Mesodermal cell (in vitro differentiated cells): ENCODE results near the gene NR1I2.

ENCODE experiments used
- H3K27ac ChIP-seq: 2 replicates; pipeline ENCODE4 v1.7.0; 2013; ENCODE audit warnings: mild to moderate bottlenecking, low read depth, low read length, moderate library complexity; ENCODE audit not compliant: severe bottlenecking
- H3K36me3 ChIP-seq: 2 replicates; pipeline ENCODE4 v1.7.1; 2013; ENCODE audit warnings: mild to moderate bottlenecking, low read length, moderate library complexity; ENCODE audit not compliant: control insufficient read depth, insufficient read depth
- H3K4me1 ChIP-seq: one replicate; pipeline ENCODE4 v1.7.1; 2013; ENCODE audit warnings: mild to moderate bottlenecking, low read length; ENCODE audit not compliant: insufficient read depth, control insufficient read depth, poor library complexity, severe bottlenecking
- H3K4me3 ChIP-seq: 2 replicates; pipeline ENCODE4 v1.7.0; 2013; ENCODE audit warnings: low read length, control low read depth, mild to moderate bottlenecking; ENCODE audit not compliant: insufficient read depth, poor library complexity, severe bottlenecking; ENCODE audit errors: extremely low read depth
- H3K9me3 ChIP-seq: 2 replicates; pipeline ENCODE4 v1.7.1; 2013; ENCODE audit warnings: mild to moderate bottlenecking, low read length, moderate library complexity; ENCODE audit not compliant: control insufficient read depth
- WGBS, 2 experiments: methylation state at CpG; one replicate each; pipeline ENCODE4 v1.1.5; 2013; ENCODE audit warnings: missing lambda C conversion rate in 2 of 2; ENCODE audit not compliant: insufficient coverage in 2 of 2; 5-methylcytosine and 5-hydroxymethylcytosine counted together

Gene NR1I2

DNA sequence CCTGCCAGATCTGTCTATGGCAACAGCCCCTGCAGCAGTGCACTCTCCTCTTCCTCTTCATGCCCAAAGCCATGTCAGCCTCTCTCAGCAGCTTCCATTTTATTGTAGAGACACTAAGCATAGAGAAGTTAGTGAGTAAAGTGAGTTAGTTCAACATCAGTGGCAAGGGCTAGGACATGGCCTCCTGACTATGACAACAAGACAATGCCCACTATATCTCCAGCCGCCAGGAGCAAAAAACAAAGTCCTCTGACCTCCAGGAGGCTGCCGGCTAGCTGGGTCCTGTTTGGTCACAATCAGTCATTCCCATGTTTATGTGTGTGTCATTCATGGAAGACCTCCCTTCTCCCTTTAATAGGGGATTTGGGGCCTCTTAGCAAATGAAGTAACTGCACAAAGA is 14.9 kb downstream of the NR1I2 start:
- Histone ChIP-seq H3K9me3 (no peaks in the 10 kb centered on the region), H3K36me3 (no peaks in the 10 kb centered on the region), H3K4me1 (peaks cover 24% of the 10 kb centered on the region), H3K4me3 (no peak overlapping the region), H3K27ac (no peak overlapping the region)
- WGBS, 2 experiments, result no CpG with 5 or more reads among the region's 2 CpGs

DNA sequence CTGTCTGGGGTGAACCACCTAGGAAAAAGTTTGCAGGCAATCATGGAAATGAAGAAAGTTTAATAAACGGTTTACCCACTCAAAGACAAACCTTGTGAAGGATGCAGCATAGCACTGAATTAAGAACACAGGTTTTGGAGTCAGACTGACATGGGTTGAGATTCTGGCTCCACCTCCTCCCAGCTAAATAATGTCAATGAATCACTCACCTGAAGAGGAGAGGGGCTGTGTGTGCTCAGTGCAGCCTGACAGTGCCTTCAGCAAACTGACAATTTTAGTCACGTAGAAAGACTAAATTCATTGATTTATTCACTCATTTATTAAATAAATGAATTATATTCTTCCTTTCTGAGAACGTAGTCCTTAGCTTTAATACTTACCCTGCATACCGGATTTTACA is 18.9 kb downstream of the NR1I2 start:
- H3K4me3 ChIP-seq, result no peak overlapping the region
- 80 to 87% methylated on average over 1 to 3 of the region's 4 CpGs for WGBS, 2 experiments
- H3K27ac ChIP-seq, result no peak overlapping the region
- peaks cover 14% of the 10 kb centered on the region for H3K4me1 ChIP-seq
- no peaks in the 10 kb centered on the region for H3K9me3 ChIP-seq
- no peaks in the 10 kb centered on the region for H3K36me3 ChIP-seq

DNA sequence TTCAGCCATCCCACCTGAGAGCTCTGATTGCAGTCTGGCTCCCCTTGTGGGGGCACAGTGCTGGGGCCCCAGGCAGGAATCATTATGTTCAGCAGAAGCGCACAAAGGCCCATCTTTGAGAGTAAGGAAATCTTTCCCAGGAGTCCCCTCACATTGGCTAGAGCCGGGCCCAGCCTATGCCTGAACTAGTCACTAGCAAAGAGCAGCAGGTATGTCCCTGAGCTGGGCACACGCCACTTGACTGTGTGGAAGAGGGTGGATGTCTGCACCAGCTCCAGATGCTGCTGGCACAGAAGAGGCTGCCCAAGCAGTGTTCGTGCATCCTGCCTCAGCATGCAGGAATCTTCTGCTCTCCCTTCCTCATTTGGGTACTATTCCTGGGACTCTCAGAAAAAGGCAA is 26.3 kb downstream of the NR1I2 start:
- 86 to 93% methylated on average over 2 to 4 of the region's 4 CpGs for WGBS, 2 experiments
- no peaks in the 10 kb centered on the region for H3K36me3 ChIP-seq
- no peaks in the 10 kb centered on the region for H3K9me3 ChIP-seq
- H3K4me3 ChIP-seq, result no peak overlapping the region
- no peak overlapping the region for H3K27ac ChIP-seq
- H3K4me1 ChIP-seq, result no peaks in the 10 kb centered on the region

DNA sequence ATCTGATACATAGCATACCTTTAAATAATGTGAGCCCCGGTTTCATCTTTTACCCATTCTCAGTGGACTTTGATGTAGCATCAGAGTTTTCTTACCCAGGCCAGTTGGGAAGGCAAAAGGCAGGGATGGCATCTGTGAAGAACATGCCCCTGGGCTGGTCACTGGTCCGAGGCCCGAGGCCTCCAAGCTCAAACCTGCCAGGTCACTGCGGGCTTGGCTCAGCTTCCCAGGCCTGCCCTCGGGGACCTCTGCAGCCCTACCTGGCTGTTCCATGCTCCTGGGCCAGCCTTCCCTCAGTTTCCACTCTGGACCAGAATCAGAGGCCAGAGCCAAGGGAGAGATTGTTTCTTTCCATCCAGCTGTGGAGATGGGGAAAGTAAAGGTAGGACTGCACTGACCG is 26.9 kb downstream of the NR1I2 start:
- Histone ChIP-seq H3K36me3 (no peaks in the 10 kb centered on the region), H3K9me3 (no peaks in the 10 kb centered on the region)
- 94 to 96% methylated on average over 5 of the region's 6 CpGs for WGBS, 2 experiments

DNA sequence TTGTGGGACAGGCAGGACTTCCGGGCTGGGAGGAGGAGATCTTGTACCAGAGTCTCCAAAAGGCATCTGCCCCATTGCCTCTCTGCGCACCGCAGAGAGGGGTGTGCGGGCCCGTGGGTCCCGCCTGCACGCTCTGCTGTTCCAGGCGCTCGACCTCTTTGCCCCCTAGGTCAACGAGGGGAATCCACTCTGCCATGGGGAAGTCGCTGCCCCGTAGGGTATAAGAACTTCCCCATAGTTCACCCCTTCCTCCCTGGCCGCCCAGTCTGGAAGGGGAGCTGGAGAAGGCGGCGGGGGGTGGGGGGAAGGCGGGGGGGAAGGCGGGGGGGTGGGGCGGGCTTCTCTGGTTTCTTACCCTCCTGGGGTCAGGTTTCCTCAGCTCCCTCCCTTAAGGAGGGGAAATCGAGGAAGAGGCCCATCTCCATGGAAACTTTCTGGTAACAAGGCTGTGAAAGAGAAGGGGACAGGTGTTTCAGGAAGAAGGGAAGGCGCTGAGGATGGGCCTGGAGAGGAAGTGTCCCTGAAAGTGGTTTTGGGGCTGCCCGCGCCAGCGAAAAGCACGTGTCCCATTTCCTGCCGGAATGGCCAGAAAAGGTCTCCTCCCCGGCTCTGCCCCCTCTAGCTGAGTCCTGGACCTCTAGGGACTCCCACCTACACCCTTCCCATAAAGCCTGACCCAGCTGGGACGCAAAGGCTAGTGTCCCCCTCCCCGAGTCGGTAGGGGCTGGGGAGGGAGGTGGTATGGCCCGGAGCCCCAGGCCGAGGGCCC is 27.5 kb downstream of the NR1I2 start:
- no peaks in the 10 kb centered on the region for H3K36me3 ChIP-seq
- no peaks in the 10 kb centered on the region for H3K4me1 ChIP-seq
- WGBS, 2 experiments, result 91 to 96% methylated on average over 15 to 16 of the region's 31 CpGs
- no peak overlapping the region for H3K4me3 ChIP-seq
- H3K9me3 ChIP-seq, result no peaks in the 10 kb centered on the region
- no peak overlapping the region for H3K27ac ChIP-seq

More for the DNA sequence above, 26.9 kb downstream of the NR1I2 start:
- no peaks in the 10 kb centered on the region for H3K4me1 ChIP-seq
- H3K27ac ChIP-seq, result no peak overlapping the region
- no peak overlapping the region for H3K4me3 ChIP-seq

DNA sequence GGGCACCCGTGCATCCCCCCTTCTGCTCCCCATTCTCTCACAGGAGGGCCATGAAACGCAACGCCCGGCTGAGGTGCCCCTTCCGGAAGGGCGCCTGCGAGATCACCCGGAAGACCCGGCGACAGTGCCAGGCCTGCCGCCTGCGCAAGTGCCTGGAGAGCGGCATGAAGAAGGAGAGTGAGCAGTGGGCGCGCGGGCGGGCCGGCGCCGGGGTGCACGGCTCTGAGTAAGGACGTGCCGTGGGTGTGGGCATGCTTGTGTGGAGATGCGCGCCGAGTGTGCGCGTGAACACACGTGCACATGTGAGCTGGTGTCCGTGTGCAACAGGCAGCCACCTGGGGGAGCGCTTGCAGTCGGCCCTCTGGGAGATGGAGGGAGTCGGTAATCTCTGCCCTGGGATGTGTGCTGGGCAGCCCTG is 28.1 kb downstream of the NR1I2 start:
- WGBS, 2 experiments, result 94% methylated on average over 30 to 32 of the region's 33 CpGs
- Histone ChIP-seq H3K4me1 (no peaks in the 10 kb centered on the region), H3K36me3 (no peaks in the 10 kb centered on the region), H3K9me3 (no peaks in the 10 kb centered on the region), H3K27ac (no peak overlapping the region), H3K4me3 (no peak overlapping the region)

DNA sequence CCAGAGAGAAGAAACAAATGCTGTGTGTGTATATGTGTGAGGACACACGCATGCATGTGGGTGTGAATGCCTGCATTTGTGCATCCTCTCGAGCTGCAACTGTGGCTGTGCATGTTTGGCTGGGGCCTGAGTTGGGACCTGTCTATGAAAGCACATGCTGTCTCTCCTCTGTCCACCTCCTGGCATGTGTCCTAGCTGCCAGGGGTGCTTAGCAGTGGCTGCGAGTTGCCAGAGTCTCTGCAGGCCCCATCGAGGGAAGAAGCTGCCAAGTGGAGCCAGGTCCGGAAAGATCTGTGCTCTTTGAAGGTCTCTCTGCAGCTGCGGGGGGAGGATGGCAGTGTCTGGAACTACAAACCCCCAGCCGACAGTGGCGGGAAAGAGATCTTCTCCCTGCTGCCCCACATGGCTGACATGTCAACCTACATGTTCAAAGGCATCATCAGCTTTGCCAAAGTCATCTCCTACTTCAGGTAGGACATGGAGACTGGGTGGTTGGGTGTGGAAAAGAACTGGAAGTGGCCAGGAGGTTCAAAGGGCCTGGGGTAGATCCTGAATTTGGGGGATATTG is 30.7 kb downstream of the NR1I2 start:
- WGBS, 2 experiments, result 84 to 89% methylated on average over 5 to 8 of the region's 8 CpGs
- H3K4me1 ChIP-seq, result no peaks in the 10 kb centered on the region
- no peak overlapping the region for H3K27ac ChIP-seq
- H3K4me3 ChIP-seq, result no peak overlapping the region
- no peaks in the 10 kb centered on the region for H3K9me3 ChIP-seq
- H3K36me3 ChIP-seq, result no peaks in the 10 kb centered on the region

DNA sequence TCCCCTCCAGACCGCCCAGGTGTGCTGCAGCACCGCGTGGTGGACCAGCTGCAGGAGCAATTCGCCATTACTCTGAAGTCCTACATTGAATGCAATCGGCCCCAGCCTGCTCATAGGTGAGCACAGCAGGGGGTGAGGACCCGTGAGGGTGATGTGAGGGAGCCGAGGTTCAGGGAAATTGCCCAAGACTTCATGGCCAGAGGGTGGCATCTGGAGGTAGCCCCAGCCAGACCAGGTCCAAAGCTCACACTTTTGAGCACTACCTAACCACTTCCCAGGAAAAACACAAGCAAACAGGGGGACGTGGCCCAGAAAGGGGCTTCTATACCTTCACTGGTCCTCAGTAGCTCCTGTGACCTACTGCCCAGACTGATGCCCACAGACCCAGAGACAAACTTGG is 33.8 kb downstream of the NR1I2 start:
- Histone ChIP-seq H3K36me3 (no peaks in the 10 kb centered on the region), H3K9me3 (no peaks in the 10 kb centered on the region), H3K27ac (no peak overlapping the region), H3K4me3 (no peak overlapping the region), H3K4me1 (no peaks in the 10 kb centered on the region)
- 88 to 92% methylated on average over 5 to 8 of the region's 8 CpGs for WGBS, 2 experiments

DNA sequence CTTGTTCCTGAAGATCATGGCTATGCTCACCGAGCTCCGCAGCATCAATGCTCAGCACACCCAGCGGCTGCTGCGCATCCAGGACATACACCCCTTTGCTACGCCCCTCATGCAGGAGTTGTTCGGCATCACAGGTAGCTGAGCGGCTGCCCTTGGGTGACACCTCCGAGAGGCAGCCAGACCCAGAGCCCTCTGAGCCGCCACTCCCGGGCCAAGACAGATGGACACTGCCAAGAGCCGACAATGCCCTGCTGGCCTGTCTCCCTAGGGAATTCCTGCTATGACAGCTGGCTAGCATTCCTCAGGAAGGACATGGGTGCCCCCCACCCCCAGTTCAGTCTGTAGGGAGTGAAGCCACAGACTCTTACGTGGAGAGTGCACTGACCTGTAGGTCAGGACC is 35.2 kb downstream of the NR1I2 start:
- Histone ChIP-seq H3K9me3 (no peaks in the 10 kb centered on the region), H3K27ac (no peak overlapping the region), H3K36me3 (no peaks in the 10 kb centered on the region), H3K4me1 (no peaks in the 10 kb centered on the region), H3K4me3 (no peak overlapping the region)
- 93 to 95% methylated on average over 12 of the region's 12 CpGs for WGBS, 2 experiments

DNA sequence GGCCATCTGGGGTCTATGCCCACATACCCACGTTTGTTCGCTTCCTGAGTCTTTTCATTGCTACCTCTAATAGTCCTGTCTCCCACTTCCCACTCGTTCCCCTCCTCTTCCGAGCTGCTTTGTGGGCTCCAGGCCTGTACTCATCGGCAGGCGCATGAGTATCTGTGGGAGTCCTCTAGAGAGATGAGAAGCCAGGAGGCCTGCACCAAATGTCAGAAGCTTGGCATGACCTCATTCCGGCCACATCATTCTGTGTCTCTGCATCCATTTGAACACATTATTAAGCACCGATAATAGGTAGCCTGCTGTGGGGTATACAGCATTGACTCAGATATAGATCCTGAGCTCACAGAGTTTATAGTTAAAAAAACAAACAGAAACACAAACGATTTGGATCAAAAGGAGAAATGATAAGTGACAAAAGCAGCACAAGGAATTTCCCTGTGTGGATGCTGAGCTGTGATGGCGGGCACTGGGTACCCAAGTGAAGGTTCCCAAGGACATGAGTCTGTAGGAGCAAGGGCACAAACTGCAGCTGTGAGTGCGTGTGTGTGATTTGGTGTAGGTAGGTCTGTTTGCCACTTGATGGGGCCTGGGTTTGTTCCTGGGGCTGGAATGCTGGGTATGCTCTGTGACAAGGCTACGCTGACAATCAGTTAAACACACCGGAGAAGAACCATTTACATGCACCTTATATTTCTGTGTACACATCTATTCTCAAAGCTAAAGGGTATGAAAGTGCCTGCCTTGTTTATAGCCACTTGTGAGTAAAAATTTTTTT is 35.9 kb downstream of the NR1I2 start:
- Histone ChIP-seq H3K9me3 (no peaks in the 10 kb centered on the region), H3K36me3 (no peaks in the 10 kb centered on the region), H3K4me3 (no peak overlapping the region), H3K27ac (no peak overlapping the region), H3K4me1 (no peaks in the 10 kb centered on the region)
- 76 to 83% methylated on average over 6 of the region's 13 CpGs for WGBS, 2 experiments

DNA sequence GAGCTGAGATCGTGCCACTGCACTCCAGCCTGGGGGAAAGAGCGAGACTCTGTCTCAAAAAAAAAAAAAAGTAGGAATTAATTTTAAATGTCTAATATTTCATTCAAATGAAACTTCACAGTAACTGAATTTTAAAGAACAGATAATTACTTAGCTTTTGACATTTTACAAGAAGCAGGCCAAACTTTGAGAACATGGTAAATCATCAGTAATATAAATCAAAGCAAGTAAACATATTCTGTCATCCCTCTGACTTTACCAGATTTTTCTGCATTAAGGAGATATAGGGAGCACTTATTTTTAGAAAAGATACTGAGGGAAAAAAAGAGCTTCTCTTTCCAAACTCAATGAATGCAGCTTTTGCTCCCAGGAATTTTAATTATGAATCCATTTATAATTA is 37.0 kb downstream of the NR1I2 start:
- no peaks in the 10 kb centered on the region for H3K4me1 ChIP-seq
- no peak overlapping the region for H3K4me3 ChIP-seq
- H3K27ac ChIP-seq, result no peak overlapping the region
- no peaks in the 10 kb centered on the region for H3K9me3 ChIP-seq
- no CpG with 5 or more reads among the region's 2 CpGs for WGBS, 2 experiments
- H3K36me3 ChIP-seq, result no peaks in the 10 kb centered on the region
